DMS153 (cell line): Measurements from ENCODE around the gene IFIT3.
"Not testable (repeated sequence)": the region's sequence is repeated elsewhere in the genome, so short reads cannot be mapped to it uniquely, and the experiment has no call there.

Source experiments
- DNase-seq: peaks from one replicate; lab custom pipeline; 2025; lab: John Stamatoyannopoulos, UW

The IFIT3 gene, protein sequence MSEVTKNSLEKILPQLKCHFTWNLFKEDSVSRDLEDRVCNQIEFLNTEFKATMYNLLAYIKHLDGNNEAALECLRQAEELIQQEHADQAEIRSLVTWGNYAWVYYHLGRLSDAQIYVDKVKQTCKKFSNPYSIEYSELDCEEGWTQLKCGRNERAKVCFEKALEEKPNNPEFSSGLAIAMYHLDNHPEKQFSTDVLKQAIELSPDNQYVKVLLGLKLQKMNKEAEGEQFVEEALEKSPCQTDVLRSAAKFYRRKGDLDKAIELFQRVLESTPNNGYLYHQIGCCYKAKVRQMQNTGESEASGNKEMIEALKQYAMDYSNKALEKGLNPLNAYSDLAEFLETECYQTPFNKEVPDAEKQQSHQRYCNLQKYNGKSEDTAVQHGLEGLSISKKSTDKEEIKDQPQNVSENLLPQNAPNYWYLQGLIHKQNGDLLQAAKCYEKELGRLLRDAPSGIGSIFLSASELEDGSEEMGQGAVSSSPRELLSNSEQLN

DNA sequence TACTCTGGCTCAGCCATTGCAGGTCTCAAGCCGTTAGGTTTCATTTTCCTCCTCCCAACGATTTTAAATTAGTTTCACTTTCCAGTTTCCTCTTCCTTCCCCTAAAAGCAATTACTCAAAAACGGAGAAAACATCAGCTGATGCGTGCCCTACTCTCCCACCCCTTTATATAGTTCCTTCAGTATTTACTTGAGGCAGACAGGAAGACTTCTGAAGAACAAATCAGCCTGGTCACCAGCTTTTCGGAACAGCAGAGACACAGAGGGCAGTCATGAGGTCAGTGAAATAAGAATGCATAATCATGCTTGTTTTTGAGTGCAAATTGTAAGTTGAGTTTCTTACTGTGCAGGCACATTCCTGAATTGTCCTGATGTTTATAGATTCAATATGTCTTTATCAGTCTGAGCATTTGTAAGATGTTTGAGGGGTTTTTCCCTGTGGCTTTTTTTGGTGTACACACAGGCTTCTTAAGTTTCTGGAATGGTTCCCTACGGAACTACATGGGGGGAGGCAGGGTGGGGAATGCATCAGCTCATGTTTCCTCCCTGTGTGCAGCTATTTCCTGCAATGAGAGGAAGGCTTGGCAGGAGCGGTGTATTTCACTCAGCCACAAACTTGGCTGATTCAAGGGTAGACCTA lies at the start of gene IFIT3:
TSS of gene IFIT3 (plus strand) at position 195 of the 639 bp plus-strand sequence. CDS start at position 272, 77 bp downstream.
- DNase-seq = no peak

DNA sequence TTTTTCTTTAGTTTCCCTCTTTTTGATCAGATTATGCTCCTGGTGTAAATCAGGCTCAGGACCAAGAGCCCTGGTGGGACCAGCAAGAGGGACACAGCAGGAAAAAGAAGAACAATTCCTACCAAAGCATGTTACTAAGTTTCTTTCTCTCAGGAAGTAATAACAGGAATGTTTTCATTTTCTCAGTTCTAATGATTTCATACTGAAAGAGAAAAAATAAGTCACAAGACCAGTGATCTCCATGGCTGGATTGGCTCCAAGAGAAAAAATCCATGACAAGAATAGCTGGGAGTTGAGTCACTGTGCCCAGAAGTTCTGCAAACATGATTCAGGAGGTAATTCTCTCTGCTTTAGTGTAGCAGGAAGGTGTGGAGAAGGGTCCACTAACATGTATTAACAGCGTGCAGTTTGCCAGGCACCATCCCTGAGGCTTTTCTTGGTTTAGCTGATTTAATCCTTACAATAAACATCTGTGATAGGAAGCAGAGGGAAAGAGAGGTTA lies 49.7 kb upstream of the IFIT3 start:
- DNase-seq = no peak

DNA sequence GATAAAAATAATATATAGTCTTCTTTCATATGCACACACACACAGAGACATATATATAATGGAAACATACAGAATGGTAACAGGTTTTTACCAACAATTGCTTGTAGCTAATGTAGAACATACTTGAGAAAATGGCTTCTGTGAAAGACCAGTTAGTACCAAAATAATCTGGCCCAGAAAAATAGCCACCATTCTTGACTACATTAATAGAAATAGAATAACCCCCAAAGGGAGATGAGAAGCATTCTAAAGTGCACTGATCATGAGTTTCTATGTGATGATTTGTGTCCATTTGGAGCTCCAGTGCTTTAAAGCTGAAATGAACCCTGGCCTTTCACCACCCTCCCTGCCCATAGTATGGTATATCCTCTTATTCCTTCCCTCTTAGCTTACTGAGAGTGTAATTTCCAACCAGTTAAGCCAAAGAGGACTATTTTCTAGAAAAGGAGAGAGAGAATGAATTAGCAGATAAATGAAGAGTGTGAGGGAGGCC lies 48.9 kb upstream of the IFIT3 start:
- DNase-seq = no peak

DNA sequence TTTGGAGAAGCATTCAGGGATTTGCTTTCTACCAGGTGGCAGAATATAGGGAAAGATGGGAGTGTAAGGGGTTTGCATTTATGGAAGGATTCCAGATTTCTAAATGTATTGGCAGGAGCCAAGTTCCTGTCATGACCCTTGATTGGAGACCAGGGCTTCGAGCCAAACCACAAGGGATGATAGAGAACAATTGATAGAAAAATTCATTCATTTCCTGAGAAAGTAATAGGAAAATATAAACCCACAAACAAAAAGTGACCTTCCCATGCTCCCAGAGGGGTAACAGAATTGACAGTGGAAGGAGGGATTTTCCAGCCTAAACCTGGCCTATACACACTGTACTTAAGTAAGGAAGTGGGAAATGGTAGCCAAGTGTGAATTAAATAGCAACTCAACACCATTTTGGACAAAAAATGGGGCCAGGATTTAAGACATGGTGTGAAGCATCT lies 48.4 kb upstream of the IFIT3 start:
- DNase-seq = no peak

DNA sequence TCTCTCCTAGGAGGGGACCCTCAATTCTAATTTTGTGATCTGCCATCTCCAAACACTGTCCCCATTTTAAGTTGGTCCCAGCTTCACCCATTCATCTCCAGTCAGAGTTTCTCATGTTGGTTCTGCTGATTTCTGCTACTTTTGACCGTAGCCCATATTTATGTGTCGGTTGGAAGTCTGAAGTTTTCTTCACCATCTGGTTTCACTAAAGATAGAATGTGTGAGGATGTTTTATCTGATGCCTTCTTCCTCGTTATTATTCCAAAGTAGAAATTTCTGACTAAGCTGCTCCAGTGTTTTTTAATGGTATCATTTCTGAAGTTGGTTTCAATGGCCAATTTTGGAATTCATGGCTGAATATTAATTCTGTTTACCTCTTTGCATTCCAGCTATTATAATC lies 47.3 kb upstream of the IFIT3 start:
- DNase-seq = no peak

DNA sequence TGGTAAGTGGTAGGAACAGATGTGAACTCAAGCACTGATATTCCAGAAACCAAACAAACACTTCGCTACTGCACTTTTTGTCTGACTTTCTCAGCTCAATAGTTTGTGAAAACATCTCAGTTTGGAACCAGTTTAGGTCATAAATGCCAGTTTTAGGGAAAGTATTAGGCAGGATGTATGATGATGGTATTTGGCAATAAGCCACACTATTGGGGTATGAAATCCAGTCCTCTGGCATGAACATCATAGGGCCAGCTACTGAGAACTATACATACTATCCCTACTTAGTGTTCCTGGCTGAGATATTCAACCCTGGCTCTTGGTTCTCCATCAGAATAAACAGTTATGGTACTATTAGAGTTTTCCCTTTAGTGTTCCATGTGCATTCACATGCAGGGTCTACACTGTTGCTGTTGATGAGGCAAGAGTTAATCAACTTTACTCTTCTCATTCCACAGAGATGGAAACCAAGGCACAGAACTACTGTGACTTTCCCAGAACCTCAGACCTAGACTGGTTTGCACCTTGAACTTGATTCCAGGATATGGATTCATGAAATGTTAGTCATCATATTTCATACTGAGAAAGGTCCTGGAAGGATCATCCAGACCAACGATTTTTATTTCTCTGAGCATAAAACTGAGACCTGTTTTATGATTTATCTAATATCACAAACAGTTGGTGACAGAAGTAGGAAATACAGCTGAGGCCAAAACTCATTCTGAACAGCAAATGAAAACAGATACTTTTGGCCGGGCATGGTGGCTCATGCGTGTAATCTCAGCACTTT lies 46.0 kb upstream of the IFIT3 start:
- DNase-seq = no peak

DNA sequence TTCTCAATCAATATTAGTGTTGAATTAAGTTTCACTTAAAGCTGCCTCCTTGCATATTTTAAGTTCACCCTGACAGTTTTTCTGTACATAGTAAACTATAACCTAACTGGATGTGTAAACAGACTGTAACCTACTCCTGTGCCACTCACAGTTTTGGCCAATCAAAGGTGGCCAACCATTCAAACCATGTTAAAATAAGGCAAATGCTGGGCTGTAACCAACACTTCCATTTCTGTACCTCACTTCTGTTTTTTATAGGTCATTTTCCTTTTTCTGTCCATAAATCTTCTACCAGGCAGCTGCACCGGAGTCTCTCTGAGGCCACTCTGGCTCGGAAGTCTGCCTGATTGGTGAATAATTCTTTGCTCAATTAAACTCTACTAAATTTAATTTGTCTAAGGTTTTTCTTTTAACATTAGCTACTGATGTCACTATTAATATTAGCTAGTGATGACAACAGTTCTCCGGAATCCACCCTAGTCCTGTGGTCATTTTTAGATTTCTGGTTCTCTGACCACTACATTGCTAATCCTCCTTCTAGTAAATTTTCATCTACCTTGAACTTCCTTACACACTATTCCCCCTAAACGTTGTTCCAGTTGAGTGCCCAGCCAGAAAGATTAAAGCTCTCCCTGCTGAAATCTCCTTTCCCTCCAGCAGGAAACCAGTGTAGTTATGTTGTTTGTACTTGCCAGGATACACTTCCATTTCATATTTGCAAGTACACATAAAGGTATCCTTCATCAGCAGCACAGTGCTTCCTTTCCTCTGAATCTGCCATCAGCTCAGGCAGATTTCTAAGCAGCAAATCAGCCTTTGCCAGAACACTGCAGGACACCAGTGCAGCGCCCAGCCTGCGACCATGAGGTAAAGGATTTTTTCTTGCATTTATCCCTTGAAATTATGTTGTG lies 44.5 kb upstream of the IFIT3 start:
- peak; percentile 48 for DNase-seq

DNA sequence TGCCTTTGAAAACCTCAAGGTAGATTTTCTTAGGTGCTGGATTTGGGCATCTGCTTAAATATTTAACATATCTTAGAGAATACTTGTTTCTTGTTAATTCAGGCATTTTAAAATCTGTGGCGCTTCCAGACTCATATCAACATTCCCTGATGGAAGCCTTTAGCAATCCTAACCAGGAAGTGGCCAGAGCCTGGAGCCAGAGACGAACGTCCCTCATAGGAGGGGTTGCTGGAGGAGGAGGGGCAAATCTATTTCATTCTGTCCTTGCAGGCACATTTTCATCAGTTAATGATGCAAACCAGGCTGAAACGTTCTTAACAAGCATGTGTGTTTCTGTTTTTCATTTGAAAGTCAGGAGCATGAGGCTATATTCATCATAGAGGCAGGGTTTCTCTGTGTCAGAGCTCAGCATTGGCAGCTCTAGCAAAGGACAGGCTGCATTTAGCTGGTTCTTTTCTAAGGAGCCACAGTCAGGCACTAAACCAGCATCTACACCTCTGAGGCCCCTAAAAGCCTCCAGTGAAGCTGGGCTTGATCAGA lies 43.8 kb upstream of the IFIT3 start:
- peak; percentile 48 for DNase-seq

DNA sequence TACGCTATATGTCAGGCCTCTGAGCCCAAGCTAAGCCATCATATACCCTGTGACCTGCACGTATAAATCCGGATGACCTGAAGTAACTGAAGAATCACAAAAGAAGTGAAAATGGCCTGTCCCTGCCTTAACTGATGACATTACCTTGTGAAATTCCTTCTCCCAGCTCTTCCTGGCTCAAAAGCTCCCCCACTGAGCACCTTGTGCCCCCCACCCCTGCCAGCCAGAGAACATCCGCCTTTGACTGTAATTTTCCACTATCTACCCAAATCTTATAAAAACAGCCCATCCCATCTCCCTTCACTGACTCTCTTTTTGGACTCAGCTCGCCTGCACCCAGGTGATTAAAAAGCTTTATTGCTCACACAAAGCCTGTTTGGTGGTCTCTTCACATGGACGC lies 43.1 kb upstream of the IFIT3 start:
- DNase-seq = not testable (repeated sequence)

DNA sequence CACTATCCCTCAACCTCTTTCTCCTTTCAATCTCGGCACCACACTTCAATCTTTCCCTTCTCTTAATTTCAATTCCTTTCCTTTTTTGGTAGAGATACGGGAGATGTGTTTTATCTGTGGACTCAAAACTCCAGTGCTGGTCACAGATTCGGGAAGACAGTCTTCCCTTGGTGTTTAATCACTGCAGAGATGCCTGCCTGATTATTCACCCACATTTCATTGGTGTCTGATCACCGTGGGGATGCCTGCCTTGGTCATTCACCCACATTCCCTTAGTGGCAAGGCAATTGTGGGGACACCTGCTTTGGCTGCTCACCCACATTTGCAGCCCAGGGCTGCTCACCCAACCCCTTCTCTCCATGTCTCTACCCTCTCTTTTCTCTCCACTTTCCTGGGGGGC lies 42.5 kb upstream of the IFIT3 start:
- not testable (repeated sequence) for DNase-seq

DNA sequence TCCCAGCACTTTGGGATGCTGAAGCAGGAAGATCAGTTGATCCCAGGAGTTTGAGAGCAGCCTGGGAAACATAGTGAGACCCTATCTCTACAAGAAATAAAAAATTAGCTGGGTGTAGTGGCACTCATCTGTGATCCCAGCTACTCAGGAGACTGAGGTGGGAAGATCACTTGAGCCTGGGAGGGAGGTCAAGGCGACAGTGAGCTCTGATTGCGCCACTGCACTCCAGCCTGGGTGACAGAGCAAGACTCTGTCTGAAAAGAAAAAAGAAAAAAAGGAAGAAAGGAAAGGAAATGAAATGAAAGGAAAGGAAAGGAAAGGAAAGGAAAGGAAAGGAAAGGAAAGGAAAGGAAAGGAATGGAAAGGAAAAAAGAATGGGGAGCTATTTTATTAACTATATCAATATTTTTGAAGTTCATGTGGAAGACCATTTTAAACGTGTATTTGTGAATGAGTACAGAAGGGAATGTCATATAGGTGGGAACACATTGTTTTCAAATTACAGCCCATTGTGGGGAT lies 33.0 kb upstream of the IFIT3 start:
- no peak for DNase-seq

DNA sequence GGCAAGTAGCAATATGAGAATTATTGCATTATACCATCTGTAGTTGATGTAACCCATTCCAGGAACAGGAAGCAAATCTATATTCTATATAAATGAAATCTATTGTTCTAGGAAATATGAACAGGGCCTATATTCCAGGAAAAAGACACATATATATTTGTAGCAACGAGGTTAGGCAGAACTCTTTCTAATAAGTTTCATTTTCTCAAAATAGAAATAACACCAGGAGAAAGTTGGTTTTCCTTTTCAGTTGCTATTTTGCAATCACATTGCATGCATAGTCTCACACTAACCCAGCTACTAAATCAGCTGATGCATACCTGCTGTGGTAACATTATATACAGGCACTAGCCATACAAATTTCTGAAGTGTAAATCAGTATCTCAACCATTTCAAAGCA lies 32.2 kb upstream of the IFIT3 start:
- DNase-seq = no peak

DNA sequence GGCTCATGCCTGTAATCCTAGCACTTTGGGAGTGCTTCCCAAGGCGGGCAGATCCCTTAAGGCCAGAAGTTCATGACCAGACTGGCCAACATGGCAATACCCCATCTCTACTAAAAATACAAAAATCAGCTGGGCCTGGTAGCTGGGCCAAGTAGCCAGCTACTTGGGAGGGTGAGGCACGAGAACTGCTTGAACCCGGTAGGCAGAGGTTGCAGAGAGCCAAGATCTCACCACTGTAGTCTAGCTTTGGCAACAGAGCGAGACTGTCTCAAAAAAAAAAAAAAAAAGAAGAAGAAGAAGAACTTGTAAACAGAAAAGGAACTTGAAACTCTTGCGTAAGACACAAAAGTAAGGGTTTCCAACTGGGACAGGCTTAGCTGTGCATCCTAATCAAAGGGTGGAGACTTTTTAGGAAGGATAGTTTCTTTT lies 31.6 kb upstream of the IFIT3 start:
- no peak for DNase-seq

DNA sequence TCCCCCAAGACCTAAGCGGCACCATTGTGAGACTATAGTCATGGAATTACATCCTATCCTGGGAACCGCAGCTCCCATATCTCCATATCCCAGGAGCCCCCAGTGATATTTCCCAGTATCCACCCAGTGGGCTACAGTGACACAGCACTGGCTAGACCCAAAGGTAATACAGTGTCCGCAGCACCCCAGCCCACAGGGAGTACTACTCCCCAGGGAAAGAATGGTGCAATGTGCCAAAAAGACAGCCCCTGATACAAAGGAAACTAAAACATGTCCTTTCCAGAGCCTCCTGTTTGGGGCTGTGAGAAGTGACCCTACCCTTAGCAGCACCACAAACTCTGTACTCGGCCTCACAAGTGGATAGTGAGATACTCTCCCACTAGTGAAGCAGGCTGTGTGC lies 30.4 kb upstream of the IFIT3 start:
- no peak for DNase-seq

DNA sequence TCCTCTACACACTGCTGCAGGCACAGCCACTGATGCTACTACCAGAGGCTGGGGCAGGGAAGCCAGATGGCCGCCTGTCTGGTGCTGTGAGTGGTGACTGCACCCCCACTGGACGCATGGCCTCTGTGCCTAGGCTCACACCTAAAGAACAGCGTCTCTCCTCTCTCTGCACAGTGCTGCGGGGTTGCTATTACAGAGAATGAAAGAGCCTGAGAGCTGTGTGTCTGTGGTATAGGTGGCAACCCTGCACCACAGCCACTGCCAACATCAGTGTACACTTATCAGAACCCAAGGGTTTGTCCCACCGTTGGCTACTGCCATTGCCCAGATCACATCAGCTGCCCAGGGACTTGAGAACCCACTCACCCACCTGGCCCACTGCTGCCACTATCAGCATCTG lies 30.0 kb upstream of the IFIT3 start:
- no peak for DNase-seq

DNA sequence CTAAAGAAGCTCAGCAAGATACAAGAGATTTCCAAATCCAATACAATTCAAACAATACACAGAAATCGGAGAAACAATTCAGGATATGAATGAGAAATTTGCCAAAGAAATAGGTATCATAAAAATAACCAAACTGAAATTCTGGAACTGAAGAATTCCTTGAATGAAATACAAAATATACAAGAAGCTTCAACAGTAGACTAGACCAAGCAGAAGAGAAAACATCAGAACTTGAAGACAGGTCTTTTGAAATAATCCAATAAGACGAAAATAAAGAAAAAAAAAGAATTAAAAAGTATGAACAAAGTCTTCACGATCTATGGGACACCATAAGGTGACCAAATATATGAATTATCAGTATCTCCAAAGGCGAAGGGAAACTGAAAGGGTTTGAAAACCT lies 28.8 kb upstream of the IFIT3 start:
- no peak for DNase-seq

DNA sequence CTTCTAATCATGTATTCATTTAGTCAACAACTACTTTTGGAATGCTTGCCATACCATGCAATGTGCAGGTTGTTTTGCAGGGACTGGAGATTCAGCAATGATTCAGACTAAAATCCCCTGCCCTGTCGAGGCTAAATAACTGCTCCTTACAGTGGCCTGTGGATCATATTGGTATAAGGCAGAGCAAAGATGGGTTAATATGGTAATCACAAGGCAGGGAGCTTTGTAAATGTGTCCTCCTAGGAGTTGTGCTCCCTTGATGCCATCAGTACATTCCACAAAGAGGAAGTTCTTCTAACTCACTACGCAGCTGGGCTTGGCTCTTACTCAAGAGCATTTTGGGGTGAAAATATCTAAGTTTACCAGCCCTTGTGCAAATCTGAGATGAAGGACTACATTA lies 26.6 kb upstream of the IFIT3 start:
- DNase-seq = no peak

DNA sequence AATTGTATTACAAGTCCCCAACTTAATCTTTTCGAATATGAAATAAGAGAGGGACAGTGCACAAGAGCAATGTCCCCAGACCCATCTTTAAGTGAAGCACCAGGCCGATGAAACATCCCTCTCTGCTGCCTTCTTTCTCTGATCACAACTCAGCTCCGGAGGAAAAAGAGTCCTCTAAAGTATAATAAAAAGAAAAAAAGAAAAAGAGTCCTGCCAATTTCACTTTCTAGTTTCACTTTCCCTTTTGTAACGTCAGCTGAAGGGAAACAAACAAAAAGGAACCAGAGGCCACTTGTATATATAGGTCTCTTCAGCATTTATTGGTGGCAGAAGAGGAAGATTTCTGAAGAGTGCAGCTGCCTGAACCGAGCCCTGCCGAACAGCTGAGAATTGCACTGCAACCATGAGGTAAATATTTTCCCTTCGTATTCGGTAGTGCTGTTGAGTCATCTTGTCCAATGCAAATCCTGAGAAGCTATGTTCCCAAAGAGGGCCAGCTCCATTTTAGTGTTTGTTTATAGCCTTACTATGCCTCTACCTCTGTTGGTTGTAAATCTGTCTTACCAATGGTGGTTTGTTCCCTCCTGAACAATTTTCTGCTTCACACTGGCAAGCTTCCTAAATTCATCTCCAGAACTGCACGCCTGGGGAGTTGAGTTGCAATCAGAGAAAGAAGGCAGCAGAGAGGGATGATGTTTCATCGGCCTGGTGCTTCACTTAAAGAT lies 25.9 kb upstream of the IFIT3 start, which contains the start of gene IFIT2:
TSS of gene IFIT2 (plus strand) at position 326 of the 725 bp plus-strand sequence. CDS start at position 404, 78 bp downstream.
- peak; percentile 55 for DNase-seq

DNA sequence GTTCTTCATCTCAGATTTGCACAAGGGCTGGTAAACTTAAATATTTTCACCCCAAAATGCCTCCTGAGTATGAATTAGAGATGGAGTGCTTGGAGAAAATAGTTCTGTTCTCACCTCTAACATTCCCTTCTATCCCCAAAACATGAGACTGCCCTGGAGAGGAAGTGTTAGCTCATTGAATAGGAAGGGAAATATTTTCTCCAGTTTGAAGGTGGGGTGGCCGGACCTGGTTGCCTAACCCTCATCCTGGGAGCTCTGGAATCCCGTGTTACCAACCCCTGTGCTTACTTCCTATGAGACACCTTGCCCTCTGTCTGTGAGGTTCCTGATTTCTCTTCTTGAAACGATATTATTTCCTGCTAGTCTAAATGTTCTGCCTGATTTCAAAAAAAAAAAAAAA lies 25.2 kb upstream of the IFIT3 start:
- no peak for DNase-seq

DNA sequence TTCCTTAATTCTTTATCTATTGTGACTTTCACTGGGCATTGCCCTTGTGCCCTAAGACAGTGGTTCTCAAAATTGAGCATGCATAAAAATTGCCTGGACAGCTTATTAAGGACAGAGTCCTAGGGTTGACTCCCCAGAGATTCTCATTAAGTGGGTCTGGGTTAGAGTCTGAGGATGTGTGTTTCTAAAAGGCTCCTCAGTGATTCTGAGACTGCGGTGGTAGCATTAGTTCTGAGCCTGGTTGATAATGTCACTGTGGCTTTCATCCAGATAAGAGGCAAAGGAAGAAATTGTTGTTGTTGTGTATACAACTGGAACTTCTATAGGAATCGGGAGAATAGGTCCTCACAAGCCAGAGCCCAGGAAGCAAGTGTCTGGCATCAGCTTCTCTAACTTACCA lies 24.6 kb upstream of the IFIT3 start:
- no peak for DNase-seq
